Fibroblast of the aortic adventitia (primary cell): ENCODE measurements around the gene PRR23E. TPM values are rescaled to one million over a fixed set of nuclear protein-coding genes. Genes with fewer than 3 reads are reported as not detected.

Experiments used
- DNase-seq: peaks from one replicate; pipeline ENCODE4 v3.0.0-alpha.2; 2010; ENCODE audit warnings: low read depth
- H3K4me3 ChIP-seq: 2 replicates; pipeline ENCODE4 v1.5.1; 2011; ENCODE audit warnings: low read depth, mild to moderate bottlenecking, control low read depth, low read length, moderate library complexity
- total RNA-seq: library from RNA; depleted of rRNA; stranded (reverse); fragments of >200 nt; gene quantifications from 2 replicates; pipeline ENCODE4 v1.2.3, GENCODE V29; 2012; ENCODE audit warnings: low replicate concordance
- TF ChIP-seq, protein P1 (sequence below): IDR thresholded peaks from 2 replicates; pipeline ENCODE4 v1.5.1; 2011; ENCODE audit warnings: mild to moderate bottlenecking, low read length, control low read depth, inconsistent platforms; ENCODE audit not compliant: insufficient read depth

PRR23E gene
- total RNA-seq, 1 donor = not detected

DNA sequence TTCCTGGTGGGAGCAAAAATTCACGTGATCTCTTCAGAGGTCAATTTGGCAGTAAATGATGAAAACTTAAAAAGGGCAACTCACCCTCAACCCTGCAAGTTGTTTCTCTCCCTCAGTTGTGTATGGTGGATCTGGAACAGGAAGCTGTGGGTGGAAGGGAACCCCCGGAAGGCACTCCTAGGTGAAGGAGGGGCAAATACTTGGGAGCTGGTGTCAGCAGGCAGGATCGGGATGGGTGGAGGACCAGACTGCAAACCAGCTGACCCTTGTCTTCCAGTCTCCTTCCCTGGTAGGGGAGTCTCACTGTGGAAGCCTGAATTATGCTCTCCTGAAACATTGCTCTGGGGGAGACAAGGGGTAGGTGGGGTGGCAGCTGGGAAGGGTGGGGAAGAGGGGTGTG is 33.5 kb downstream of the PRR23E start:
- H3K4me3 ChIP-seq = no peak overlapping the region
- DNase-seq = no peak

DNA sequence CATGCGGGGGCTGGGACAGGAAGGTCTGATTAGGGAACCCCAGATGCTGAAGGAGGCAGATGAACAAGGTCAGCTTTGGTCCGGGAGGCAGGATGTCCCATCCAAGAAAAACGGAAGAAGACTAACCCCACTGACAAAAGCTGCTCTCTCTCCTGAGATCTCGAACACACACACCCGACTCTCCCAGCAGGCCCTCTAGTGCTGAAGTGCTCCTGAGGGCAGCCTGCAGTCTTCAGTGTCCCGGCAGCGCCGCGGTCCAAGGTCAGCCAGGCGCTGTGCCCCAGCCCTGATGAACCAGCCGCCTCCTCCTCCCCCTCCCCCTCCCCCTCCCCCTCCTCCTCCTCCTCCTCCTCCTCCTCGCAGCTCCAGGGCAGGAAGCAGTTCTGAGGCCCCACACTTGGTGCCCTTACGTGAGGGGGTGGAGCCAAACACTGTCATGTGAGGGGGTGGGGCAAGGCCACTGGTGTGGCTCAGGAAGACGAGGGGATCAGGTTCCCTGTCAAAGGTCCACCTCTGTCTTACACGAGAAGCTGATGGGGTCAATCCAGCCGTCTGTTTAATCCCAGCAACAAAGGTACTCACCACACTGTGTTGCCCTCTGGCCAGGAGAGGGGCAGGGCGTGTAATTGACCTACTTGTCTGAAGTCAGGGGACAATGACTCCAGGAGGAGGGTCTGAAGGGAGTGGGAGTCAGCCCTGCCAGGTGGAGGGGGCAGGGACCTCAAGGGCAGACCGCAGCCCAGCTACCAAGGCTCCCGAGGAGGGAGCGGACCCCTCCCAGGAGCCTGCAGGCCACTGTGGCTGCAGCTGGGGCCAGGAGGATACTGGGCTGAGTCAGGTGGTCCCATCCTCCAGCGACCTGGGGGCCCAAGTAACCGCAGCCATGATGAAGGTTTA is 34.3 kb downstream of the PRR23E start:
- no peak for DNase-seq
- TF ChIP-seq, protein P1, sequence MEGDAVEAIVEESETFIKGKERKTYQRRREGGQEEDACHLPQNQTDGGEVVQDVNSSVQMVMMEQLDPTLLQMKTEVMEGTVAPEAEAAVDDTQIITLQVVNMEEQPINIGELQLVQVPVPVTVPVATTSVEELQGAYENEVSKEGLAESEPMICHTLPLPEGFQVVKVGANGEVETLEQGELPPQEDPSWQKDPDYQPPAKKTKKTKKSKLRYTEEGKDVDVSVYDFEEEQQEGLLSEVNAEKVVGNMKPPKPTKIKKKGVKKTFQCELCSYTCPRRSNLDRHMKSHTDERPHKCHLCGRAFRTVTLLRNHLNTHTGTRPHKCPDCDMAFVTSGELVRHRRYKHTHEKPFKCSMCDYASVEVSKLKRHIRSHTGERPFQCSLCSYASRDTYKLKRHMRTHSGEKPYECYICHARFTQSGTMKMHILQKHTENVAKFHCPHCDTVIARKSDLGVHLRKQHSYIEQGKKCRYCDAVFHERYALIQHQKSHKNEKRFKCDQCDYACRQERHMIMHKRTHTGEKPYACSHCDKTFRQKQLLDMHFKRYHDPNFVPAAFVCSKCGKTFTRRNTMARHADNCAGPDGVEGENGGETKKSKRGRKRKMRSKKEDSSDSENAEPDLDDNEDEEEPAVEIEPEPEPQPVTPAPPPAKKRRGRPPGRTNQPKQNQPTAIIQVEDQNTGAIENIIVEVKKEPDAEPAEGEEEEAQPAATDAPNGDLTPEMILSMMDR = no peak
- peak overlapping the region; percentile 1 for H3K4me3 ChIP-seq

More for the DNA sequence above, 33.5 kb downstream of the PRR23E start:
- TF ChIP-seq, protein P1 = no peak

DNA sequence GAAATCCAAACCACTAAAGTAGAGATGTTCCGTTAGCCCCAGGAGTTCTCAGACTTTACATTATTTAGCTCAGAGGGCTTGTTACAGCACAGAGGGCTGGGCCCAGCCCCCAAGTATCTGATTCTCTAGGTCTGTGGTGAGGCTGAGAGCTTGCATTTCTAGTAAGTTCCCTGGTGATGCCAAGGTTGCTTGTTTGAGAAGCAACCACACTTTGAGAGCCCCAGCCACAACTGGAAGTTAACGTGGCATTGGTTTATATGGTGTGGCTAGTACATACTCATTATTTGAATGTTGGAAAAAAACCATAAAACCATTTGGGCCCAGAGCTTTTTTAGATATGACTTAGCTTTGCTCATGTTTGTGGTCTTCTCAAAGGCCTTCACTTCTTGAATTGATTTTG is 35.9 kb downstream of the PRR23E start:
- no peak for DNase-seq
- TF ChIP-seq, protein P1 = no peak

DNA sequence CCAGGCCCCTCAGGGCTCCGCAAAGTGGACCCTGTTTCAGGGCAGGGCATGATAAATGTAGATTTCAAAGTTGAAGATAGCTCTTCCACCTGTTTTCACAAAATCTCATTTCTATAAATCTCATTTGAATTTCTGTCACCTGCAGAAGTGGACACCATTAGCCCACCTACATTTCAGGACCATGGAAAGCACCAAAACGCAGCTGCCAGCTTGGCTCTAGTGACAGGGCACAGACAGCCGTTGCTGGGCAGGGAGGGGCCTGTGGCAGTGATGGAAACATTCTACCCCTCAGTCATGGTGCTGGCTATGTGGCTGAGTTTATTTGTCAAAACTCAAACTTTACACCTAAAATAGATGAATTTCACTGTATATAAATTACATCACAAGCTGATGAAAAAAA is 40.4 kb downstream of the PRR23E start:
- DNase-seq = no peak
- H3K4me3 ChIP-seq = no peak overlapping the region
- TF ChIP-seq, protein P1 = no peak

More for the DNA sequence above, 35.9 kb downstream of the PRR23E start:
- H3K4me3 ChIP-seq = no peak overlapping the region

DNA sequence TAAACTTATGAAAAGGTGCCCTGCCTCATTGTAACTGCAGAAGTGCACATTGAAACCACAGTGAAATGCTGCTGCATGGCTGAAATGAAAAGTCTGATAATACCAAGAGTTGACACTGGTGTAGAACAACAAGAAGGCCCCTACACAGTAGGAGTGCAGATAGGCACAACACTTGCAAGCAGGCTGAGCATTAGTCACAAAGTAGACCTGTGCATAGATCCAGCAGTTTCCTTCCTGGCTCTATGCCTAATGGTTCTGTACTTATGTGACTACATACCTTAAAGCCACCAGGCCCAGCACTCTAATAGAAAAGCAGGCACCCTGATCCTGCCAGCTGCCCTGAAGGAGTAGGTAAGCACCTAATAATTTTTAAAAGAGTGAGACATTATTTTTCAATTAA is 41.8 kb downstream of the PRR23E start:
- TF ChIP-seq, protein P1 = no peak
- DNase-seq = no peak
- no peak overlapping the region for H3K4me3 ChIP-seq

DNA sequence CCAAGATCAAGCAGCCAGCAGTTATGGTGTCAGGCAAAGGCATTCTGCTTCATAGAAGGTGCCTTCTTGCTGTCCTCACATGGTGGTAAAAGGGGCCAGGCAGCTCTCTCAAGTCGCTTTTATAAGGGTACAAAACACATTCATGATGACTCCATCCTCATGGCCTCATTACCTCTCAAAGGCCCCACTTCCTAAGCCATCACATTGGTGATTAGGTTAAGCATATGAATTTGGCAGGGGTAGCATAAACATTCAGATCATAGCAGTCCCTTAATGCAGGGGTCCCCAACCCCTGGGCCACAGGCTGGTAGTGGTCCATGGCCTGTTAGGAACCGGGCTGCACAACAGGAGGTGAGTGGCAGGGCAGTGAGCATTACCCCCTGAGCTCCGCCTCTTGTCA is 42.8 kb downstream of the PRR23E start:
- TF ChIP-seq, protein P1 = no peak
- DNase-seq = no peak
- no peak overlapping the region for H3K4me3 ChIP-seq
